ENCODE measurements around the gene CHSY1.

DNA sequence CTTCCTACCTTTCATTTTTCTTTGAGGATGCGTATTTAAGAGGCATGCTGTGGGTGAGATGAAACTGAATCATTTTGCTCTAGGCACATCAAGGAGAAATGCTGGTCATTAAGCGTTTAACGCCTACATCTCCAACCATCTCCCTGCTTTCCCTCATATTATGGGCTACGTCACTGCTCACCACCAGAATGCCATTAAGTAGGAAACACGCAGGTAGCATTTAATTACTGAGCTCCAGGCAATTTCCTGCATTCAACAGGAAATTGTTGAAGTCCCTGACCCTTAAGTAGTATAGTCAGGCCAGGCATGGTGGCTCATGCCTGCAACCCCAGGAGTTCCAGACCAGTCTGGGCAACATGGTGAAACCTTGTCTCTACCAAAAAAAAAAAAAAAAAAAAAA is 66.1 kb downstream of the CHSY1 start:
- TF ChIP-seq CTCF (conservative IDR thresholded peaks at IDR 0.05) = no peak
- no peak for TF ChIP-seq ZFX (IDR thresholded peaks at IDR 0.05)
